Lung (tissue), 12 donors: ENCODE data around the gene INSM1. TPM values are rescaled to one million over a fixed set of nuclear protein-coding genes. Genes with fewer than 3 reads are reported as not detected.

Experiments used
- ATAC-seq: fragments of 200-7000 bp; cut with Tn5 transposase; one replicate; pipeline ENCODE4 v1.9.1; 2020; ENCODE audit warnings: moderate number of reproducible peaks; ENCODE audit not compliant: insufficient read depth, low FRiP score
- DNase-seq, 3 donors: peaks; one replicate each; pipeline ENCODE4 v3.0.0-alpha.2; 2013 to 2017
- H3K27ac ChIP-seq, 2 donors: one replicate each; pipeline ENCODE4 v1.5.1; 2013; ENCODE audit warnings: mild to moderate bottlenecking in 2 of 2, moderate library complexity in 2 of 2, control low read depth in 1 of 2, inconsistent platforms in 1 of 2, low read depth in 1 of 2, low read length in 1 of 2
- H3K27me3 ChIP-seq, 3 donors: one replicate each; pipeline ENCODE4 v1.5.1; 2013; ENCODE audit warnings: low read length in 2 of 3; ENCODE audit not compliant: control insufficient read depth in 3 of 3, insufficient read depth in 3 of 3
- H3K36me3 ChIP-seq, 4 donors: one replicate each; pipeline ENCODE4 v1.5.1; 2013; ENCODE audit warnings: low read length in 4 of 4, mild to moderate bottlenecking in 1 of 4, moderate library complexity in 1 of 4; ENCODE audit not compliant: control insufficient read depth in 4 of 4, insufficient read depth in 4 of 4
- H3K4me1 ChIP-seq, 5 donors: one replicate each; pipeline ENCODE4 v1.5.1; 2013; ENCODE audit warnings: low read length in 5 of 5, mild to moderate bottlenecking in 2 of 5, moderate library complexity in 1 of 5; ENCODE audit not compliant: control insufficient read depth in 5 of 5, insufficient read depth in 5 of 5
- H3K4me3 ChIP-seq: one replicate; pipeline ENCODE4 v1.5.1; 2013; ENCODE audit warnings: mild to moderate bottlenecking, control low read depth, moderate library complexity
- H3K9ac ChIP-seq, 2 donors: one replicate each; pipeline ENCODE4 v1.5.1; 2013; ENCODE audit warnings: low read length in 2 of 2, control low read depth in 1 of 2; ENCODE audit not compliant: insufficient read depth in 1 of 2
- H3K9me3 ChIP-seq, 4 donors: one replicate each; pipeline ENCODE4 v1.5.1; 2013; ENCODE audit warnings: low read length in 3 of 4, mild to moderate bottlenecking in 1 of 4, moderate library complexity in 1 of 4; ENCODE audit not compliant: control insufficient read depth in 4 of 4, insufficient read depth in 3 of 4
- CTCF ChIP-seq: IDR thresholded peaks from 2 replicates; pipeline ENCODE4 v1.5.1; 2012; ENCODE audit warnings: mild to moderate bottlenecking; ENCODE audit errors: control extremely low read depth, extremely low read depth
- WGBS, 2 donors: extraction: QIAGEN DNeasy Blood & Tissue Kit; methylation state at CpG; one replicate each; pipeline ENCODE4 v1.1.7; 2013; 5-methylcytosine and 5-hydroxymethylcytosine counted together
- polyA plus RNA-seq, 2 donors: library from polyadenylated mRNA; stranded (reverse); fragments of 200-250 nt; gene quantifications; one replicate each; pipeline ENCODE4 v1.2.1, GENCODE V29; 2013
- total RNA-seq, 2 donors: library from RNA; depleted of rRNA in 1 of 2; stranded (reverse); fragments of >200 nt in 1 of 2; gene quantifications; one replicate each; pipeline ENCODE4 v1.2.1, GENCODE V29; 2014 to 2021
- donor health status: control.
- donor health status: control.
- donor health status: Bipolar disorder and iron deficiency.
- donor health status: healthy.
- donor health status: DM: yes; HTN: yes; CAD: no.

The INSM1 gene
- total and polyA plus RNA-seq, 4 donors = 0.04 to 0.18 (median 0.08) TPM

- TF ChIP-seq CTCF = no peak
- 13% methylated on average over 10 of the region's 10 CpGs for WGBS, 2 donors
- H3K27me3 ChIP-seq = peaks cover 40 to 82% (median 65%) of the 10 kb centered on the region in 3 donors
Measured at GRCh38 chr20:20370094-20370575, 2.2 kb downstream of the INSM1 start.

GRCh38 chr20:20371083-20371482 is 3.2 kb downstream of the INSM1 start:
- H3K36me3 ChIP-seq = no peaks in the 10 kb centered on the region
- H3K27ac ChIP-seq = no peak overlapping the region
- peaks cover 0 to 8% (median 0%) of the 10 kb centered on the region in 4 donors for H3K9me3 ChIP-seq
- H3K4me3 ChIP-seq = no peak overlapping the region
- DNase-seq (no peak), ATAC-seq (no peak)
- TF ChIP-seq CTCF = no peak
- 12 to 25% methylated on average over 7 of the region's 7 CpGs for WGBS, 2 donors
- H3K9ac ChIP-seq = no peak overlapping the region
- H3K4me1 ChIP-seq = peaks cover 0 to 20% (median 3%) of the 10 kb centered on the region in 5 donors
- H3K27me3 ChIP-seq = peaks cover 40 to 81% (median 59%) of the 10 kb centered on the region in 3 donors

More at GRCh38 chr20:20370094-20370575, 2.2 kb downstream of the INSM1 start:
- H3K4me3 ChIP-seq = no peak overlapping the region
- peaks cover 0 to 8% (median 0%) of the 10 kb centered on the region in 4 donors for H3K9me3 ChIP-seq
- DNase-seq (no peak), ATAC-seq (no peak)
- H3K27ac ChIP-seq = no peak overlapping the region
- H3K9ac ChIP-seq = no peak overlapping the region
- H3K36me3 ChIP-seq = no peaks in the 10 kb centered on the region
- H3K4me1 ChIP-seq = peaks cover 0 to 20% (median 3%) of the 10 kb centered on the region in 5 donors

GRCh38 chr20:20371681-20372080 is 3.8 kb downstream of the INSM1 start:
- no peak for TF ChIP-seq CTCF
- Histone ChIP-seq H3K4me3 (no peak overlapping the region), H3K9ac (no peak overlapping the region), H3K27ac (no peak overlapping the region), H3K27me3 (peaks cover 35 to 80% (median 55%) of the 10 kb centered on the region in 3 donors), H3K36me3 (no peaks in the 10 kb centered on the region), H3K9me3 (peaks cover 0 to 8% (median 0%) of the 10 kb centered on the region in 4 donors), H3K4me1 (peaks cover 0 to 20% (median 3%) of the 10 kb centered on the region in 5 donors)
- 23% methylated on average over 3 of the region's 3 CpGs for WGBS, 2 donors
- no peak for ATAC-seq
- DNase-seq = peak in 1 of 3 donors; percentile 10
